Measurements from ENCODE around the gene SPOP. TPM values are rescaled to one million over a fixed set of nuclear protein-coding genes. Genes with fewer than 3 reads are reported as not detected.

Gene SPOP
- total RNA-seq, 4 donors from 2014 or later, result 27.5 to 57.5 (median 53.5) TPM

GRCh38 chr17:49564638-49565037 lies 113.3 kb downstream of the SPOP start:
- intact Hi-C loops (cut with DNase I; ENCODE audit: low total_unique reads), result loop anchor here (5.0 kb wide), 4 partner anchors 78 to 288 kb away; partner anchors contain the start of genes KAT7 and SPOP
- Histone ChIP-seq H3K9me3 (no peaks in the 10 kb centered on the region), H3K27me3 (no peaks in the 10 kb centered on the region), H3K27ac (peak overlapping the region in 2 of 4 donors; percentile 39 to 91), H3K36me3 (no peaks in the 10 kb centered on the region), H3K4me1 (peaks cover 31 to 33% of the 10 kb centered on the region in 2 donors), H3K4me3 (no peak overlapping the region)
- no peak for DNase-seq
- in situ Hi-C loops (cut with MboI; ENCODE audit: low sequenced_read_pairs in 4 of 4), result loop anchor here (5.0 to 25.0 kb wide), 9 partner anchors 130 to 430 kb away; partner anchors contain the start of genes DLX3 (in 4 of the 4), TAC4 (in 2 of the 4) and KAT7 (in 1 of the 4)
- ATAC-seq, result no peak
- TF ChIP-seq CTCF (IDR thresholded peaks at IDR 0.05 in 4 of 5, conservative IDR thresholded peaks at IDR 0.05 in 1 of 5) (no peak), POLR2A (IDR thresholded peaks at IDR 0.05) (no peak)

DNA sequence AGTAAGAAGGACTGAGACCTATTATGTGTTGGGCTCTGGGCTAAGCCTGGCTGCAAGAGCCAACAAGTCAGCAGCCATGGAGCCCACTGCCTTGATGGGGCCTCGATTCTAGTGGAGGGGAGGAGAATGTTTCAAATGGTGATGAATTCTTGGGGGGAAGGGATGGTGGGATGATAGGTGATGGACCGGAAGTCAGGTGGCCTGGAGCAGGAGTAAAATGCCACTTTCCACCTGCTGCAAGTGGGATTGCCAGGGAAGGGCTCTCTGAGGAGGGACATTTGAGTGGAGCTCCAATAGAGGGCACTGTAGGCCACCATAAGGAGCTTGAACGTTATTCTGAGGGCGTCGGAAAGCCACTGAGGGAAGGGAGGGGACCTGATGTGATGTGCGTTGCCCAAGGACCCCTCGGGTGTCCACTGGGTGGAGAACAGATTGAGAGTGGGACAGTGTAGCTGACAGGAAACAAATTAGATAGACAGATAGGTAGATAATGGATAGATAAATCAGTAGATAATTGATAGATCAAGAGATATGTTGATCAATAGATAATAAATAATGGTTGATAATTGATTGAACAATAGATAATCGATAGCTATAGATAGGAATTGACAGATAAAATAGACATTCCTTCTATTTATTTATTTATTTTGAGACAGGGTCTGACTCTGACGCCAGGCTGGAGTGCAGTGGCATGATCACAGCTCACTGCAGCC lies 120.4 kb downstream of the SPOP start:
- Histone ChIP-seq H3K9me3 (no peaks in the 10 kb centered on the region), H3K27ac (no peak overlapping the region), H3K4me1 (peaks cover 5 to 6% of the 10 kb centered on the region in 2 donors), H3K4me3 (no peak overlapping the region), H3K27me3 (no peaks in the 10 kb centered on the region), H3K36me3 (no peaks in the 10 kb centered on the region)
- intact Hi-C loops (cut with DNase I; ENCODE audit: low total_unique reads) (no loop called here), in situ Hi-C loops (cut with MboI; ENCODE audit: low sequenced_read_pairs in 4 of 4) (loop anchor here (10.0 to 25.0 kb wide), 3 partner anchors 123 to 430 kb away; partner anchors contain the start of gene DLX3 (in 3 of the 4))
- TF ChIP-seq POLR2A (IDR thresholded peaks at IDR 0.05) (no peak), CTCF (IDR thresholded peaks at IDR 0.05 in 4 of 5, conservative IDR thresholded peaks at IDR 0.05 in 1 of 5) (peak in 4 of 5 experiments; percentile 36 to 59 (median 48))
- ATAC-seq (peak; percentile 45 to 63), DNase-seq (no peak)

DNA sequence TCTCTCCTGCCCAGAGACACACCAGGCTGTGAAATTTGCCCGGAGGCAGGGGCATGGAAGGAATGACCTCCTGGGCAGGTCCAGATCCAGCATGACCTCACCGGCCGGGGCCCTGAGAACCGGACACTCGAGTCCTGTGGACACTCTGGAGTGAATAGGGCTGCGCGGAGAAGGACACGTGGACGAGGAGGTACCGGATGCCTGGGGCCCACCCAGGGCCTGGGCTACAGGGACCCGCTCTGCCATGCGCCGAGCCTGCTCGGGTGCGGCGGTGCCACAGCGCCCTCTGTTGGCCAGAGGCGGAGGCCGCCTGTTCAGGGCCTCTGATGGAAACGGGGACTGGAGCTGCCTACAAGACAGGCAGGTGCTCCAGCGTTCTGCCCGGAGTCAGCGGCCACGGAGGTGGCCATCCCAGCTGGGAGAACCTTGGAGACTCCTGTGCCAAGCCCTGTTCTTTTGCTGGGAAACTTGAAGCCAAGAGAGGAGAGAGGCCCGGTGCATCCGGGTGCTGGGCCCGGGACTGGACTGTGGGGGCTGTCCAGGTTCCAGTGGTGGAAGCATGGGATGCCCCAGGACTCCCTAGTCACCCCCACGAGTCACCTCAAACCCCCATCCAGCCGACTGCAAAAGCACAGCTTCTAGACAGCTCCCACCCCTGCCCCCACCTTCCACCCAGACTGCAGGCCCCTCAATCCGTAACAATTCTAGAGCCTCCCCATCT lies 121.5 kb downstream of the SPOP start:
- Histone ChIP-seq H3K4me3 (no peak overlapping the region), H3K4me1 (peaks cover 5 to 6% of the 10 kb centered on the region in 2 donors), H3K27me3 (no peaks in the 10 kb centered on the region), H3K27ac (no peak overlapping the region), H3K9me3 (no peaks in the 10 kb centered on the region), H3K36me3 (no peaks in the 10 kb centered on the region)
- intact Hi-C loops (cut with DNase I; ENCODE audit: low total_unique reads), result no loop called here
- in situ Hi-C loops (cut with MboI; ENCODE audit: low sequenced_read_pairs in 4 of 4), result loop anchor here (10.0 to 25.0 kb wide), 3 partner anchors 122 to 431 kb away; partner anchors contain the start of gene DLX3 (in 3 of the 4)
- ATAC-seq (peak; percentile 76 to 81), DNase-seq (peak in 1 of 2 donors; percentile 58)
- no peak for TF ChIP-seq POLR2A (IDR thresholded peaks at IDR 0.05)
- TF ChIP-seq CTCF (IDR thresholded peaks at IDR 0.05 in 4 of 5, conservative IDR thresholded peaks at IDR 0.05 in 1 of 5), result peak; percentile 80 to 98 (median 96)

DNA sequence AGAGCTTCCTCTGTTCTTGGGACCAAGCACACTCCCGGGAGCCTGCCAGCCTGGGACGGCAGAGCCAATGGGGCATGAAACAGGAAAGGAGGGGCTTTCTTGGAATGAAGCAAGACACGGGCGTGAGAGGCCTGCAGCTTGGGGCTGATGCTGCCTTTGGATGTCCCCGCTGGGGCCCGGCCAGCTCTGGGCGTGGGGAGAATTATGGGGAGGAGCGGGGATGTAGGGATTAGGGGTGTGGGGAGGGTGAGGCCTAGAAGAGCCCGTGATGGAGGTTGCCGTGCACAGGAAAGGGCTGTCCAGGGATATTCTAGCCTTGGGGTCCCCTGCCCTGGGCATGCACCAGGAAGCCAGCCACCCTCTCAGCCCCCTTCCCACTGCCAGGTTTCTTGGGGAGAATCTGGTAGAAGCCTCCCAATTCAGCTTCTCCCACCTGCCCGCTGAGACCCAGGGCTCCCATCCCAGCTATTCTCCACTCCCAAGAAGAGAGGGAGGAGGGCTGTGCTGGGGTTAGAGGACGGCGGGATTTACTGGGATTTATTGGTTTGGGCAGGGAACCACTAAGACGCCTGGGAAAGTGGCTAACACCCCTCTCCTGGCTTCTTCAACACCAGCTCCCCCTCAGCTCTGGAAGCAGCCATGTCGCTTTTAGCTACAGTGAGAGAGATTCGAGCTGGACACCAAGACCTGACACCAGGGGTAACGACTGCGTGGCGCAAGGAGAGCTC lies 122.2 kb downstream of the SPOP start:
- Histone ChIP-seq H3K36me3 (no peaks in the 10 kb centered on the region), H3K9me3 (no peaks in the 10 kb centered on the region), H3K27ac (no peak overlapping the region), H3K27me3 (no peaks in the 10 kb centered on the region), H3K4me1 (peaks cover 5 to 6% of the 10 kb centered on the region in 2 donors), H3K4me3 (no peak overlapping the region)
- intact Hi-C loops (cut with DNase I; ENCODE audit: low total_unique reads) (no loop called here), in situ Hi-C loops (cut with MboI; ENCODE audit: low sequenced_read_pairs in 4 of 4) (loop anchor here (10.0 to 25.0 kb wide), 3 partner anchors 121 to 432 kb away; partner anchors contain the start of gene DLX3 (in 3 of the 4))
- TF ChIP-seq POLR2A (IDR thresholded peaks at IDR 0.05), result no peak
- no peak for TF ChIP-seq CTCF (IDR thresholded peaks at IDR 0.05 in 4 of 5, conservative IDR thresholded peaks at IDR 0.05 in 1 of 5)
- ATAC-seq (no peak), DNase-seq (no peak)

Measured in gastrocnemius medialis (tissue), 4 donors.